Activated naive CD8-positive, alpha-beta T cell treated with anti-CD3 and anti-CD28 coated beads, Interleukin-2, amount 10 ng/mL, durations not matched to agents 7 days and 5 days (primary cell): ENCODE measurements around the gene SMCP. TPM values are rescaled to one million over a fixed set of nuclear protein-coding genes. Genes with fewer than 3 reads are reported as not detected.

ENCODE experiments used
- ATAC-seq: fragments of 150-1000 bp; cut with Tn5 transposase; one replicate; pipeline ENCODE4 v1.10.0; 2021; ENCODE audit warnings: low read depth, moderate library complexity
- POLR2A ChIA-PET: fragments of 350-600 bp; sonication (Branson Sonifier 250); formaldehyde crosslinking; loops from one replicate; lab custom pipeline; 2021; ENCODE audit warnings: antibody characterized with exemption; lab: Charles Lee
- DNase-seq: peaks from one replicate; pipeline ENCODE4 v3.0.0; 2021
- H3K27ac Mint-ChIP-seq: one replicate; pipeline ENCODE4 v1.8.0; 2022; ENCODE audit warnings: mild to moderate bottlenecking, mixed read lengths
- H3K27me3 Mint-ChIP-seq: one replicate; pipeline ENCODE4 v1.8.0; 2022; ENCODE audit warnings: mild to moderate bottlenecking, moderate library complexity, mixed read lengths
- H3K36me3 Mint-ChIP-seq: one replicate; pipeline ENCODE4 v1.8.0; 2021; ENCODE audit warnings: mild to moderate bottlenecking, mixed read lengths
- H3K4me1 Mint-ChIP-seq: one replicate; pipeline ENCODE4 v1.8.0; 2021; ENCODE audit warnings: mixed read lengths
- H3K4me3 Mint-ChIP-seq: one replicate; pipeline ENCODE4 v1.8.0; 2022; ENCODE audit warnings: mild to moderate bottlenecking, moderate library complexity, mixed read lengths
- H3K9me3 Mint-ChIP-seq: one replicate; pipeline ENCODE4 v1.8.0; 2021; ENCODE audit warnings: mixed read lengths
- total RNA-seq, 2 experiments: library from RNA; stranded (reverse); gene quantifications; one replicate each; pipeline ENCODE4 v1.2.3, GENCODE V29; 2021

Gene SMCP
- total RNA-seq, 2 experiments from 2014 or later, result not detected

DNA sequence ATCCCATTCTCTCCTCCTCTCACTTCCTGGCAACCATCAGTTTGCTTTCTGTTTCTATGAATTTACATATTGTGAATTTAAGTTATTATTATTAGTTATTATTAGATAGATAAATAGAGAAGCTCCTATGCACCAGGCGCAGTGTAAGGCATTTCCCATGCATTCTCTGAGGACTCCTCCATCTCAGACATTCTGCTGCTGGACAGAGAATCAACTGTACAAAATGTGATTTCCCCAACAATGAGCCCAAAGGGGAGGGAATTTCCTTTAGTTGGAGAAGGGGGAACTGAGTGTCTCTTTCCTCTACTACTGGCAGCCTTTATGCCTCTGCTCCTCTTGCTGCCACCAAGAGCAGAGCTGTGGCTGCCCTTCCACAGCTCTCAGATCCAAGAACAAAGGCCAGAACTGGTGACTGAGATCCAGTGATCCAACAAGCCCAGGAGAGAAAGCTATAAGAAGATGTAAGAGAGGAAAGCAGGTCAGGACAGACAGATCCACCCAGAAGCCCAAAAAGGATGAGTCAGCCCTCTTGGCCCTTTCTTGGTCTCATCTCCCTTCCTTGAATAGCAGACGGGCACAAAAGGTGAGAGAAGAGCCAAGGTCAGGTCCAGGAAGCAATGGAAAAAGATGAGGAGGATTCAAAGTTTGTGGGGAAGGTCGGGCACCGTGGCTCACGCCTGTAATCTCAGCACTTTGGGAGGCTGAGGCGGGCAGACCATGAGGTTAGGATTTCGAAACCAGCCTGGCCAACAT is 26.7 kb downstream of the SMCP start:
- ATAC-seq (no peak), DNase-seq (no peak)
- Mint-ChIP-seq H3K4me1 (no peaks in the 10 kb centered on the region), H3K36me3 (no peaks in the 10 kb centered on the region), H3K4me3 (no peak overlapping the region), H3K27ac (no peak overlapping the region), H3K27me3 (peaks cover 10% of the 10 kb centered on the region), H3K9me3 (no peaks in the 10 kb centered on the region)
- POLR2A ChIA-PET, result no interaction called here

DNA sequence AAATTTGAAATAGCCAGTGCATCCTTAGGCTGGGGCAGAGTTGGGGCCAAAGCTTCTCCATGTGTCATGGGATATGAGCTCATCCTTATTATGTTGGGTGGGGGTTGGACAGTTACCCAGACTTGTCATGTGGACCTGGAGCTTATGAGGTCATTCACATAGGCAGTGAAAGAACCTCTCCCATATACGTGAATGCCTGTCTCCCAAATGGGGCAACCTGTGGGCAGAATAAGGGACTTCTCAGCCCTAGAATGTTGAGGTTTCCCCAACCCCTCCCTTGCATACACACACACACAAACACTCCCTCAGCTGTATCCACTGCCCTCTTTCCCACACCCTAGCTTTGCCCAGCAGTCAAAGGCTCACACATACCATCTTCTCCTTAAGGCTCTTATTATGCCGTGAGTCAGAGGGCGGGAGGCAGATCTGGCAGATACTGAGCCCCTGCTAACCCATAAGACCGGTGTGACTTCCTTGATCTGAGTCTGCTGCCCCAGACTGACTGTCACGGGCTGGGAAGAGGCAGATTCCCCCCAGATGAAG is 28.0 kb downstream of the SMCP start:
- no peak overlapping the region for H3K27ac Mint-ChIP-seq
- H3K9me3 Mint-ChIP-seq, result no peaks in the 10 kb centered on the region
- POLR2A ChIA-PET, result no interaction called here
- ATAC-seq (no peak), DNase-seq (no peak)
- no peaks in the 10 kb centered on the region for H3K4me1 Mint-ChIP-seq
- H3K27me3 Mint-ChIP-seq, result peaks cover 6% of the 10 kb centered on the region
- no peak overlapping the region for H3K4me3 Mint-ChIP-seq
- no peaks in the 10 kb centered on the region for H3K36me3 Mint-ChIP-seq

- POLR2A ChIA-PET, result no interaction called here
- Mint-ChIP-seq H3K36me3 (no peaks in the 10 kb centered on the region), H3K27me3 (peaks cover 6% of the 10 kb centered on the region), H3K4me3 (no peak within 1 kb of the TSS), H3K4me1 (peaks cover 1% of the 10 kb centered on the region), H3K9me3 (no peaks in the 10 kb centered on the region), H3K27ac (no peak within 1 kb of the TSS)
- ATAC-seq, result no peak
- DNase-seq, result no peak
Measured at GRCh38 chr1:152907686-152908601, 29.8 kb downstream of the SMCP start, which contains the start of gene IVL. Gene IVL (plus strand): TSS chr1:152908546. CDS start chr1:152909798, 1,252 bp downstream.

- POLR2A ChIA-PET, result no interaction called here
- Mint-ChIP-seq H3K27ac (no peak overlapping the region), H3K27me3 (peaks cover 8% of the 10 kb centered on the region), H3K9me3 (no peaks in the 10 kb centered on the region), H3K36me3 (no peaks in the 10 kb centered on the region), H3K4me3 (no peak overlapping the region), H3K4me1 (peaks cover 1% of the 10 kb centered on the region)
- DNase-seq, result no peak
- no peak for ATAC-seq
Measured at GRCh38 chr1:152909206-152909605, 31.1 kb downstream of the SMCP start.

DNA sequence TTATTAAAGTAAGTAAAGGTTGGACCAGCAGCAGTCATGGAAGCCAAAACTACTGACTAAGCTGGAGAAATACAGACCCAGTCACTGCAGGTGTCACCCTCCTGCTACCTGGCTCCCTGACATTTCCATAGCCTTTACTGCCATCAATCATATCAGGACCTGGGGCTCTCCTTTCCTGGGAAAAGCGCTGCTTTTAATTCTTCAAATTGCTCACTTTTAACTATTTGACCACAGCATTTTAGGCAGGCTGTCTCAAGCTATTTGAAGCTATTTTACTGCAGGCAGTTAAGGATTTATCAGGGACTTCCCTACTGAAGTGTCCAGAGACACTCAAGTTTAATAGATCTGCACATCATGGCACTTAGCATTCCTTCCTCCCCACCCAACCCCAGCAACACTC is 34.3 kb downstream of the SMCP start:
- no peak overlapping the region for H3K4me3 Mint-ChIP-seq
- H3K36me3 Mint-ChIP-seq, result no peaks in the 10 kb centered on the region
- H3K27ac Mint-ChIP-seq, result no peak overlapping the region
- DNase-seq (no peak), ATAC-seq (no peak)
- H3K27me3 Mint-ChIP-seq, result peaks cover 9% of the 10 kb centered on the region
- peaks cover 1% of the 10 kb centered on the region for H3K4me1 Mint-ChIP-seq
- H3K9me3 Mint-ChIP-seq, result no peaks in the 10 kb centered on the region
- POLR2A ChIA-PET, result no interaction called here

GRCh38 chr1:152912900-152913299 is 34.8 kb downstream of the SMCP start:
- POLR2A ChIA-PET, result no interaction called here
- ATAC-seq, result no peak

GRCh38 chr1:152917794-152918193 is 39.7 kb downstream of the SMCP start:
- peaks cover 7% of the 10 kb centered on the region for H3K27me3 Mint-ChIP-seq
- POLR2A ChIA-PET, result no interaction called here
- H3K27ac Mint-ChIP-seq, result no peak overlapping the region
- ATAC-seq, result no peak
- H3K9me3 Mint-ChIP-seq, result no peaks in the 10 kb centered on the region
- peaks cover under 1% of the 10 kb centered on the region for H3K4me1 Mint-ChIP-seq
- DNase-seq, result no peak
- no peak overlapping the region for H3K4me3 Mint-ChIP-seq
- H3K36me3 Mint-ChIP-seq, result no peaks in the 10 kb centered on the region

More at GRCh38 chr1:152912900-152913299, 34.8 kb downstream of the SMCP start:
- peaks cover 7% of the 10 kb centered on the region for H3K27me3 Mint-ChIP-seq
- H3K4me1 Mint-ChIP-seq, result peaks cover 1% of the 10 kb centered on the region
- no peak overlapping the region for H3K27ac Mint-ChIP-seq
- H3K4me3 Mint-ChIP-seq, result no peak overlapping the region
- H3K9me3 Mint-ChIP-seq, result no peaks in the 10 kb centered on the region
- no peak for DNase-seq
- no peaks in the 10 kb centered on the region for H3K36me3 Mint-ChIP-seq

GRCh38 chr1:152919071-152919470 is 40.9 kb downstream of the SMCP start:
- no peak for DNase-seq
- no peaks in the 10 kb centered on the region for H3K36me3 Mint-ChIP-seq
- no peaks in the 10 kb centered on the region for H3K4me1 Mint-ChIP-seq
- POLR2A ChIA-PET, result no interaction called here
- no peaks in the 10 kb centered on the region for H3K9me3 Mint-ChIP-seq
- no peak overlapping the region for H3K27ac Mint-ChIP-seq
- H3K4me3 Mint-ChIP-seq, result no peak overlapping the region
- peaks cover 8% of the 10 kb centered on the region for H3K27me3 Mint-ChIP-seq
- ATAC-seq, result no peak

- no peaks in the 10 kb centered on the region for H3K36me3 Mint-ChIP-seq
Measured at GRCh38 chr1:152924191-152924590, 46.1 kb downstream of the SMCP start.

DNA sequence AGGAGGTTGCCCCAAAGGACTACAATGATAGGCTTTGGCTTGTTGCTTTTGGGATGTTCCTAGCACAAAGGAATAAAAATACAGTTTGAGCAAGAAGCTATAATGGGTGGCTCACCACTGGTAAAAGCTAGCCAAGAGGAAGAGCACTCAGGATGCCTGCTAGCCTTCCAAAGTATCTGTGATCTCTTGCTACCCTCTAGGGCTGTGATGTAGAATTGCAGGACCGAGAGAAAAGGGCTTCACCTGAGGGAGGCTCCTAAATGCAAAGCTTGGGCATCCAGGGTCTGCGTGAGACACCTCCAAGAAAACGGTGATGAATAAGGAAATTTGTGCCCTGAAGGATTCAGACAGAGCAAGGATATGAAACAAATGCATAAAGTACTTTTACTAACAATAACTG is 48.0 kb downstream of the SMCP start:
- POLR2A ChIA-PET, result no interaction called here
- no peak for DNase-seq
- ATAC-seq, result no peak
- Mint-ChIP-seq H3K4me3 (no peak overlapping the region), H3K9me3 (no peaks in the 10 kb centered on the region), H3K36me3 (no peaks in the 10 kb centered on the region), H3K27me3 (peaks cover 2% of the 10 kb centered on the region), H3K27ac (no peak overlapping the region), H3K4me1 (no peaks in the 10 kb centered on the region)

More at GRCh38 chr1:152924191-152924590, 46.1 kb downstream of the SMCP start:
- POLR2A ChIA-PET, result no interaction called here
- ATAC-seq, result no peak
- no peaks in the 10 kb centered on the region for H3K9me3 Mint-ChIP-seq
- no peak overlapping the region for H3K27ac Mint-ChIP-seq
- H3K4me3 Mint-ChIP-seq, result no peak overlapping the region
- H3K4me1 Mint-ChIP-seq, result no peaks in the 10 kb centered on the region
- DNase-seq, result no peak
- peaks cover 2% of the 10 kb centered on the region for H3K27me3 Mint-ChIP-seq

DNA sequence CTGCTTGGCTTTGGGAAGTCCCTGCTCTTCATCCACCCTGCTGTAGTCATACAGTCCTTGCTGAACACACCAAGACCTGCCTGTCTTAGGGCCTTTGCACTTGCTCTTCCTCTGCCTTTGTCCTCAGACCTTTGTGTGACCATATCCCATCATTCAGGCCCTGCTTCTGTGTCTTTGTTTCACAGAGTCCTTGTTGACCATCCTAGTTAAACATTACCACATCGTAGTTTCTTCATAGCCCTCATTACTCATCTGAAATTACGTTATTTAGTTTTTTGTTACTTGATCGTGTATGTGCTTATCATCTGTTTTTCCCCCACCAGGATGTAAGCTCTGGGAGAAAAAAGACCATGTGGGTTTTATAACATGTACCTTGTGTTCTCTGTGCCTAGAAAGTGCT is 50.5 kb downstream of the SMCP start:
- Mint-ChIP-seq H3K9me3 (no peaks in the 10 kb centered on the region), H3K36me3 (no peaks in the 10 kb centered on the region), H3K27me3 (peaks cover 10% of the 10 kb centered on the region), H3K4me1 (no peaks in the 10 kb centered on the region), H3K27ac (no peak overlapping the region), H3K4me3 (no peak overlapping the region)
- POLR2A ChIA-PET, result no interaction called here
- DNase-seq (no peak), ATAC-seq (no peak)

GRCh38 chr1:152932170-152932811 is 54.2 kb downstream of the SMCP start:
- no peak for DNase-seq
- Mint-ChIP-seq H3K27me3 (peaks cover 7% of the 10 kb centered on the region), H3K9me3 (no peaks in the 10 kb centered on the region), H3K4me3 (no peak overlapping the region), H3K4me1 (no peaks in the 10 kb centered on the region), H3K36me3 (no peaks in the 10 kb centered on the region), H3K27ac (no peak overlapping the region)
- POLR2A ChIA-PET, result no interaction called here
- no peak for ATAC-seq

DNA sequence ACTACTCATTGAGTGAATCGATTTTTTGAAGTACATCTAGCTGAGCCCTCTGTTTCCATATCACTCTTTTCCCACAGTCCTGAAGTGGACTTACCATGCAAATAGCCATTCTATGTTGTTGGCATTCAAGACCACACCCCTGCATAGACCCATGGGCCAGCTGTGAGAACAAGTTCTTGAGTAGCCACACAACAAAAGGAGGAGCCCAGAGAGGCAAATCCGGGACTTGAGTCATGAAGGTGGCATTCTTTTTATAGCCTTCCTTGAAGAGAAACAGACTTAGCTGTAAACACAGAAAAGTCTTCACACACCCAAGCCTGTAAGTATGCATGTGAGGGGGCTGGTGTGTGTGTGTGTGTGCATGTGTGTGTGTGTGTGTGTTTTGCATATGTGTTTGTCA is 55.1 kb downstream of the SMCP start:
- peaks cover 7% of the 10 kb centered on the region for H3K27me3 Mint-ChIP-seq
- H3K27ac Mint-ChIP-seq, result no peak overlapping the region
- no peak for ATAC-seq
- no peak for DNase-seq
- no peak overlapping the region for H3K4me3 Mint-ChIP-seq
- H3K9me3 Mint-ChIP-seq, result no peaks in the 10 kb centered on the region
- no peaks in the 10 kb centered on the region for H3K36me3 Mint-ChIP-seq
- POLR2A ChIA-PET, result no interaction called here
- H3K4me1 Mint-ChIP-seq, result no peaks in the 10 kb centered on the region
